Panc1 (cell line): ENCODE data around the gene TSPAN16. TPM values are rescaled to one million over a fixed set of nuclear protein-coding genes. Genes with fewer than 3 reads are reported as not detected.

ENCODE experiments used
- ATAC-seq: fragments of 200-7000 bp; cut with Tn5 transposase; 2 replicates; pipeline ENCODE4 v1.9.1; 2020; ENCODE audit warnings: mild to moderate bottlenecking, moderate library complexity
- BruUV-seq: library from RNA; stranded (reverse); fragments of 400-500 nt; replicated peaks from 2 replicates; lab custom pipeline; 2021; lab: Mats Ljungman, UMichigan
- CTCF ChIA-PET: fragments of 300-600 bp; sonication (Branson Sonifier 250); formaldehyde crosslinking; loops from one replicate; lab custom pipeline; 2022; ENCODE audit warnings: antibody characterized with exemption; lab: Charles Lee
- POLR2A ChIA-PET: fragments of 300-600 bp; sonication (Branson Sonifier 250); formaldehyde crosslinking; loops from one replicate; lab custom pipeline; 2022; ENCODE audit warnings: antibody characterized with exemption; lab: Charles Lee
- DNase-seq: peaks from one replicate; pipeline ENCODE4 v3.0.0-alpha.2; 2010; ENCODE audit warnings: low read depth, low spot score
- H3K27ac ChIP-seq: 2 replicates; pipeline ENCODE4 v1.5.1; 2011; ENCODE audit warnings: mild to moderate bottlenecking, low read length, inconsistent platforms
- H3K27me3 ChIP-seq: fragments of 200-500 bp; sonication (Bioruptor generic); 2 replicates; pipeline ENCODE4 v1.6.0; 2014; ENCODE audit warnings: low read length, inconsistent platforms; ENCODE audit not compliant: control insufficient read depth, insufficient read depth
- H3K36me3 ChIP-seq: fragments of 200-500 bp; sonication (Bioruptor generic); 2 replicates; pipeline ENCODE4 v1.5.1; 2014; ENCODE audit warnings: inconsistent platforms, mild to moderate bottlenecking, low read length, moderate library complexity; ENCODE audit not compliant: control insufficient read depth, insufficient read depth
- H3K4me1 ChIP-seq: 2 replicates; pipeline ENCODE4 v1.5.1; 2011; ENCODE audit warnings: inconsistent platforms, mild to moderate bottlenecking, low read length, moderate library complexity; ENCODE audit not compliant: control insufficient read depth, insufficient read depth
- H3K4me3 ChIP-seq, 2 experiments: 2 replicates each; pipeline ENCODE4 v1.5.1; 2011 to 2012; ENCODE audit warnings: low read depth in 2 of 2, low read length in 2 of 2, mild to moderate bottlenecking in 2 of 2, inconsistent platforms in 1 of 2, moderate library complexity in 1 of 2
- H3K9me3 ChIP-seq: fragments of 200-500 bp; sonication (Bioruptor generic); 2 replicates; pipeline ENCODE4 v1.5.1; 2014; ENCODE audit warnings: low read depth, mild to moderate bottlenecking, inconsistent platforms, low read length, moderate library complexity; ENCODE audit not compliant: control insufficient read depth, insufficient read depth
- POLR2AphosphoS5 ChIP-seq: IDR thresholded peaks from 2 replicates; pipeline ENCODE4 v1.6.1; 2012; ENCODE audit warnings: mild to moderate bottlenecking, low read depth, low read length, moderate library complexity
- SIN3A ChIP-seq: IDR thresholded peaks from 2 replicates; pipeline ENCODE4 v1.6.1; 2012; ENCODE audit warnings: low read depth, mild to moderate bottlenecking, low read length, moderate library complexity, borderline replicate concordance; ENCODE audit not compliant: insufficient read depth
- TCF7L2 ChIP-seq: IDR thresholded peaks from 2 replicates; pipeline ENCODE4 v1.6.1; 2011; ENCODE audit warnings: mild to moderate bottlenecking, low read depth, low read length, inconsistent platforms
- in situ Hi-C: cut with HindIII; loops from 2 replicates; pipeline ENCODE4 v1.10.0; 2016; ENCODE audit warnings: low sequenced_read_pairs, low pct_unique_long_range_greater_than_20kb
- intact Hi-C: fragments of 100-400 bp; cut with micrococcal nuclease; formaldehyde crosslinking; loops from one replicate; pipeline ENCODE4 v1.10.0; 2022; ENCODE audit not compliant: unreplicated experiment
- total RNA-seq: library from RNA; stranded (reverse); gene quantifications from one replicate; pipeline ENCODE4 v1.2.1, GENCODE V29; 2021; ENCODE audit not compliant: unreplicated experiment
- TF ChIP-seq, protein P1 (sequence below), 2 experiments: IDR thresholded peaks; 2 replicates each; pipeline ENCODE4 v1.6.1; 2011 to 2012; ENCODE audit warnings: low read depth in 2 of 2, control low read depth in 1 of 2, low read length in 1 of 2, mild to moderate bottlenecking in 1 of 2, moderate library complexity in 1 of 2; ENCODE audit not compliant: insufficient read depth in 1 of 2
- TF ChIP-seq, protein P2 (sequence below): fragments of 450-650 bp; IDR thresholded peaks from 2 replicates; pipeline ENCODE4 v1.5.1; 2017; ENCODE audit warnings: mild to moderate bottlenecking

The TSPAN16 gene
- total RNA-seq, 1 experiment from 2014 or later: not detected

DNA sequence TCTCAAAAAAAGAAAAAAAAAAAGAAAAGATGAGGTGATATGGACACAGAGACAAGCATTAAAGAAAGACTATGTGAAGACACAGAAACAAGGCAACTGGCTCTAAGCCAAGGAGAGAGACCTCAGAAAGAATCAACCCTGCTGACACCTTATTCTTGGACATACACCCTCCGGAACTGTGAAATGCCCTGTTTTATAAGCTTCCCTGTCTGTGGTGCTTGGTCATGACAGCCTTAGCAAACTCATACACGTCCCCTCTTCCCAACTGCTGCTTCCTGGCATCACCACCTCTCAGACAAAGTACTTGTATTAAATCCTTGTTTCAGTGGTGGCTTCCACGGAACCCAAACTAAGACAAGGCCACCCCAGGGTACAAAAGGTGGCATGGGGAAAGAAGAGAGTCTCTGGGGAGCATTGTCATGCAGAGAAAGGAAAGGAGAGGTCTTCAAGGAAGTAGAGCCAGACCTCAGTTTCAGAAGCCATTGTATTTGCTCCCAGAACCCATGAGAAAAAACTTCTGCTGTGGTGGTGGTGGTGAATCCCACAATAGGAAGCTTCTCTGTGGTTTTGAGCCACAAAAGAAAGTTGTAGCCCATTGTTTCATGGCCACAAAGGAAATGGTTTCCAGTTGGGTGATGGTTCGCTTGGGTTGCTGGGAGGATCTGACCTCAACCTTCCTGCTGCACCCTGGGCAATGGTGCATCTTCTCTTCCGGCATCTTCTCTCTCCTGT is 16.3 kb upstream of the TSPAN16 start:
- DNase-seq: no peak
- in situ Hi-C loops (no loop called here), intact Hi-C loops (no loop called here)
- POLR2A ChIA-PET: no interaction called here
- no peak for TF ChIP-seq TCF7L2
- TF ChIP-seq SIN3A: no peak
- TF ChIP-seq, protein P1, sequence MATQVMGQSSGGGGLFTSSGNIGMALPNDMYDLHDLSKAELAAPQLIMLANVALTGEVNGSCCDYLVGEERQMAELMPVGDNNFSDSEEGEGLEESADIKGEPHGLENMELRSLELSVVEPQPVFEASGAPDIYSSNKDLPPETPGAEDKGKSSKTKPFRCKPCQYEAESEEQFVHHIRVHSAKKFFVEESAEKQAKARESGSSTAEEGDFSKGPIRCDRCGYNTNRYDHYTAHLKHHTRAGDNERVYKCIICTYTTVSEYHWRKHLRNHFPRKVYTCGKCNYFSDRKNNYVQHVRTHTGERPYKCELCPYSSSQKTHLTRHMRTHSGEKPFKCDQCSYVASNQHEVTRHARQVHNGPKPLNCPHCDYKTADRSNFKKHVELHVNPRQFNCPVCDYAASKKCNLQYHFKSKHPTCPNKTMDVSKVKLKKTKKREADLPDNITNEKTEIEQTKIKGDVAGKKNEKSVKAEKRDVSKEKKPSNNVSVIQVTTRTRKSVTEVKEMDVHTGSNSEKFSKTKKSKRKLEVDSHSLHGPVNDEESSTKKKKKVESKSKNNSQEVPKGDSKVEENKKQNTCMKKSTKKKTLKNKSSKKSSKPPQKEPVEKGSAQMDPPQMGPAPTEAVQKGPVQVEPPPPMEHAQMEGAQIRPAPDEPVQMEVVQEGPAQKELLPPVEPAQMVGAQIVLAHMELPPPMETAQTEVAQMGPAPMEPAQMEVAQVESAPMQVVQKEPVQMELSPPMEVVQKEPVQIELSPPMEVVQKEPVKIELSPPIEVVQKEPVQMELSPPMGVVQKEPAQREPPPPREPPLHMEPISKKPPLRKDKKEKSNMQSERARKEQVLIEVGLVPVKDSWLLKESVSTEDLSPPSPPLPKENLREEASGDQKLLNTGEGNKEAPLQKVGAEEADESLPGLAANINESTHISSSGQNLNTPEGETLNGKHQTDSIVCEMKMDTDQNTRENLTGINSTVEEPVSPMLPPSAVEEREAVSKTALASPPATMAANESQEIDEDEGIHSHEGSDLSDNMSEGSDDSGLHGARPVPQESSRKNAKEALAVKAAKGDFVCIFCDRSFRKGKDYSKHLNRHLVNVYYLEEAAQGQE (IDR thresholded peaks at IDR 0.05; ENCODE audit: insufficient read depth in 1 of 2, low read depth in 2 of 2, low read length in 1 of 2): no peak
- TF ChIP-seq, protein P2, sequence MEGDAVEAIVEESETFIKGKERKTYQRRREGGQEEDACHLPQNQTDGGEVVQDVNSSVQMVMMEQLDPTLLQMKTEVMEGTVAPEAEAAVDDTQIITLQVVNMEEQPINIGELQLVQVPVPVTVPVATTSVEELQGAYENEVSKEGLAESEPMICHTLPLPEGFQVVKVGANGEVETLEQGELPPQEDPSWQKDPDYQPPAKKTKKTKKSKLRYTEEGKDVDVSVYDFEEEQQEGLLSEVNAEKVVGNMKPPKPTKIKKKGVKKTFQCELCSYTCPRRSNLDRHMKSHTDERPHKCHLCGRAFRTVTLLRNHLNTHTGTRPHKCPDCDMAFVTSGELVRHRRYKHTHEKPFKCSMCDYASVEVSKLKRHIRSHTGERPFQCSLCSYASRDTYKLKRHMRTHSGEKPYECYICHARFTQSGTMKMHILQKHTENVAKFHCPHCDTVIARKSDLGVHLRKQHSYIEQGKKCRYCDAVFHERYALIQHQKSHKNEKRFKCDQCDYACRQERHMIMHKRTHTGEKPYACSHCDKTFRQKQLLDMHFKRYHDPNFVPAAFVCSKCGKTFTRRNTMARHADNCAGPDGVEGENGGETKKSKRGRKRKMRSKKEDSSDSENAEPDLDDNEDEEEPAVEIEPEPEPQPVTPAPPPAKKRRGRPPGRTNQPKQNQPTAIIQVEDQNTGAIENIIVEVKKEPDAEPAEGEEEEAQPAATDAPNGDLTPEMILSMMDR: no peak
- TF ChIP-seq POLR2AphosphoS5: no peak
- no peaks in the 10 kb centered on the region for H3K36me3 ChIP-seq
- no peak for ATAC-seq
- H3K4me1 ChIP-seq: no peaks in the 10 kb centered on the region
- H3K9me3 ChIP-seq: no peaks in the 10 kb centered on the region
- BruUV-seq: no TSS peak
- no peak overlapping the region for H3K4me3 ChIP-seq
- no peaks in the 10 kb centered on the region for H3K27me3 ChIP-seq
- no peak overlapping the region for H3K27ac ChIP-seq
- CTCF ChIA-PET: no interaction called here

DNA sequence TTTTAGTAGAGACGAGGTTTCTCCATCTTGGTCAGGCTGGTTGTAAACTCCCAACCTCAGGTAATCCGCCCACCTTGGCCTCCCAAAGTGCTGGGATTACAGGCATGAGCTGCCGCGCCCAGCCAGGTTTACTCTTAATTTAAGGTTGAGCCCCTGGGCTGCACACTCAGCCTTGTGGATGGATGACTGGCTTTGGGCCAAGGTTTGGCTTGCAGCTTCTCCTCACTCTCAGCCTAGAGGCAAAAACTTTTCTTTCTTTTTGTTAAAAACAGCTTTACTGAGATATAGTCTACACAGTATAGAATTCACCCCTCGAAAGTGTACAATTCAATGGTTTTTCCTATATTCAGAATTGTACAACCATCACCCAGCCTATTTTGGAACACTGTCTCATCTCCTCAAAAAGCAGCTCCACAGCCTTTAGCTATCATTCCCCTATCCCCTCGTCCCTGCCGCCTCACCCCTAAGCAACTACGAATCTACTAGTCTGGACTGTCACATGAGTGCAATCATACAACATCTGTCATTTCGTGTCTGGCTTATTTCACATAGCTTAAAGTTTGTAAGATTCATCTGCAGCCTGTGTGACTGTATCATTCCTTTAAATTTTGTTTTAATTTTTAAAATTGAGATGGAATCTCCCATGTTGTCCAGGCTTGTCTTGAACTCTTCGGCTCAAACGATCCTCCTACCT is 14.5 kb upstream of the TSPAN16 start:
- intact Hi-C loops: no loop called here
- TF ChIP-seq TCF7L2: no peak
- TF ChIP-seq, protein P1 (IDR thresholded peaks at IDR 0.05; ENCODE audit: insufficient read depth in 1 of 2, low read depth in 2 of 2, low read length in 1 of 2): no peak
- TF ChIP-seq, protein P2: no peak
- TF ChIP-seq POLR2AphosphoS5: no peak
- TF ChIP-seq SIN3A: no peak
- in situ Hi-C loops: no loop called here
- Histone ChIP-seq H3K9me3 (no peaks in the 10 kb centered on the region), H3K36me3 (no peaks in the 10 kb centered on the region), H3K27ac (no peak overlapping the region), H3K4me3 (no peak overlapping the region), H3K4me1 (no peaks in the 10 kb centered on the region), H3K27me3 (no peaks in the 10 kb centered on the region)
- ChIA-PET POLR2A (no interaction called here), CTCF (no interaction called here)
- no TSS peak for BruUV-seq
- ATAC-seq (no peak), DNase-seq (no peak)
